HCT116 (cell line): Measurements from ENCODE around the gene SEMA3F. TPM values are rescaled to one million over a fixed set of nuclear protein-coding genes. Genes with fewer than 3 reads are reported as not detected.

Experiments used
- ATAC-seq: fragments of 200-7000 bp; cut with Tn5 transposase; 2 replicates; pipeline ENCODE4 v1.9.1; 2020; ENCODE audit warnings: mild to moderate bottlenecking, moderate library complexity
- BruUV-seq: library from RNA; stranded (reverse); fragments of 400-500 nt; replicated peaks from 2 replicates; lab custom pipeline; 2021; lab: Mats Ljungman, UMichigan
- CTCF ChIA-PET: fragments of 300-600 bp; sonication (Branson Sonifier 250); formaldehyde crosslinking; loops from one replicate; lab custom pipeline; 2021; ENCODE audit warnings: antibody characterized with exemption; lab: Charles Lee
- POLR2A ChIA-PET: fragments of 300-600, 350-600 bp; sonication (Branson Sonifier 250); formaldehyde crosslinking; loops from one replicate; lab custom pipeline; 2021; ENCODE audit warnings: antibody characterized with exemption; lab: Charles Lee
- RAD21 ChIA-PET, 2 experiments: fragments of 300-600 bp; sonication (Branson Sonifier 250); formaldehyde crosslinking; loops; one replicate each; lab custom pipeline; 2023; ENCODE audit warnings: low total read pairs in 2 of 2; ENCODE audit not compliant: uncharacterized antibody in 2 of 2, unreplicated experiment in 2 of 2, low non-redundant PET in 1 of 2; lab: Charles Lee
- DNase-seq: peaks from one replicate; pipeline ENCODE4 v3.0.0-alpha.2; 2010; ENCODE audit warnings: low read depth, low spot score
- H2AFZ ChIP-seq: fragments of 200-600 bp; shearing (Covaris generic), sonication (generic); 2 replicates; pipeline ENCODE4 v1.6.1; 2017; ENCODE audit warnings: low read depth, mixed run types, mixed read lengths, antibody characterized with exemption, low read length; ENCODE audit not compliant: poor library complexity, severe bottlenecking
- H3K27ac ChIP-seq: 2 replicates; pipeline ENCODE4 v1.5.1; 2012; ENCODE audit warnings: low read depth, low read length
- H3K27me3 ChIP-seq: fragments of 200-600 bp; sonication (generic); 2 replicates; pipeline ENCODE4 v1.6.1; 2016; ENCODE audit warnings: mixed run types, low read length, mixed read lengths; ENCODE audit not compliant: insufficient read depth
- H3K36me3 ChIP-seq, 2 experiments: fragments of 200-500 bp in 1 of 2; fragments of 200-600 bp in 1 of 2; sonication (Bioruptor generic) in 1 of 2; sonication (generic) in 1 of 2; 2 replicates each; pipeline versions ENCODE4 v1.5.1 to v1.6.1; 2014 to 2016; ENCODE audit warnings: low read length in 2 of 2, inconsistent platforms in 1 of 2, mixed read lengths in 1 of 2, mixed run types in 1 of 2; ENCODE audit not compliant: insufficient read depth in 2 of 2, control insufficient read depth in 1 of 2
- H3K4me1 ChIP-seq, 2 experiments: fragments of 200-600 bp in 1 of 2; sonication (generic) in 1 of 2; 2 replicates each; pipeline versions ENCODE4 v1.5.1 to v1.6.1; 2012 to 2017; ENCODE audit warnings: low read length in 2 of 2, inconsistent platforms in 1 of 2, mild to moderate bottlenecking in 1 of 2, mixed read lengths in 1 of 2, mixed run types in 1 of 2, moderate library complexity in 1 of 2; ENCODE audit not compliant: insufficient read depth in 2 of 2, control insufficient read depth in 1 of 2
- H3K4me2 ChIP-seq: fragments of 200-600 bp; sonication (generic); 2 replicates; pipeline ENCODE4 v1.6.1; 2017; ENCODE audit warnings: mixed run types, low read length, mixed read lengths
- H3K4me3 ChIP-seq, 2 experiments: fragments of 200-600 bp in 1 of 2; sonication (generic) in 1 of 2; replicated peaks in 1 of 2; 2 replicates each; pipeline ENCODE4 v1.5.1; 2011 to 2016; ENCODE audit warnings: low read length in 2 of 2, control low read depth in 1 of 2, low read depth in 1 of 2, mild to moderate bottlenecking in 1 of 2, mixed read lengths in 1 of 2, mixed run types in 1 of 2
- H3K79me2 ChIP-seq: fragments of 200-600 bp; sonication (generic); 2 replicates; pipeline ENCODE4 v1.6.1; 2017; ENCODE audit warnings: mild to moderate bottlenecking, mixed run types, low read length, moderate library complexity, mixed read lengths; ENCODE audit not compliant: insufficient read depth
- H3K9ac ChIP-seq: fragments of 200-600 bp; sonication (generic); 2 replicates; pipeline ENCODE4 v1.6.1; 2016; ENCODE audit warnings: low read length, mixed read lengths
- H3K9me2 ChIP-seq: fragments of 200-600 bp; sonication (generic), shearing (Covaris generic); 2 replicates; pipeline ENCODE4 v1.6.1; 2017; ENCODE audit warnings: mixed run types, mild to moderate bottlenecking, moderate library complexity; ENCODE audit not compliant: insufficient read depth
- H3K9me3 ChIP-seq, 2 experiments: fragments of 200-500 bp in 1 of 2; fragments of 200-600 bp in 1 of 2; sonication (Bioruptor generic) in 1 of 2; sonication (generic) in 1 of 2; 2 replicates each; pipeline ENCODE4 v1.6.1; 2014 to 2017; ENCODE audit warnings: low read length in 2 of 2, mixed read lengths in 2 of 2, inconsistent platforms in 1 of 2, low read depth in 1 of 2, mild to moderate bottlenecking in 1 of 2, mixed run types in 1 of 2, moderate library complexity in 1 of 2; ENCODE audit not compliant: control insufficient read depth in 1 of 2, insufficient read depth in 1 of 2
- H4K20me1 ChIP-seq: fragments of 200-600 bp; sonication (generic), shearing (Covaris generic); 2 replicates; pipeline ENCODE4 v1.6.1; 2017; ENCODE audit warnings: mixed run types, mild to moderate bottlenecking, moderate library complexity; ENCODE audit not compliant: insufficient read depth
- CBX3 ChIP-seq: IDR thresholded peaks from 2 replicates; pipeline ENCODE4 v1.6.1; 2012; ENCODE audit warnings: low read depth
- CTCF ChIP-seq, 3 experiments: fragments of 200-600 bp in 1 of 3; sonication (generic) in 1 of 3; IDR thresholded peaks in 2 of 3; conservative IDR thresholded peaks in 1 of 3; 2 replicates each; pipeline ENCODE4 v1.5.1; 2012 to 2017; ENCODE audit warnings: low read depth in 2 of 3, low read length in 2 of 3, antibody characterized with exemption in 1 of 3, borderline replicate concordance in 1 of 3, control low read depth in 1 of 3, mild to moderate bottlenecking in 1 of 3, mixed read lengths in 1 of 3, mixed run types in 1 of 3, moderate library complexity in 1 of 3; ENCODE audit not compliant: insufficient read depth in 1 of 3
- EGR1 ChIP-seq: IDR thresholded peaks from 2 replicates; pipeline ENCODE4 v1.6.1; 2012; ENCODE audit warnings: low read depth
- ELF1 ChIP-seq: IDR thresholded peaks from 2 replicates; pipeline ENCODE4 v1.6.1; 2012; ENCODE audit warnings: low read depth, borderline replicate concordance
- JUND ChIP-seq: IDR thresholded peaks from 2 replicates; pipeline ENCODE4 v1.6.1; 2012
- MAX ChIP-seq: IDR thresholded peaks from 2 replicates; pipeline ENCODE4 v1.6.1; 2012
- POLR2AphosphoS5 ChIP-seq: IDR thresholded peaks from 2 replicates; pipeline ENCODE4 v1.6.1; 2011; ENCODE audit warnings: mild to moderate bottlenecking, low read depth, low read length, moderate library complexity
- RAD21 ChIP-seq: IDR thresholded peaks from 2 replicates; pipeline ENCODE4 v1.6.1; 2012; ENCODE audit warnings: low read depth, mild to moderate bottlenecking
- REST ChIP-seq: IDR thresholded peaks from 2 replicates; pipeline ENCODE4 v1.6.1; 2012; ENCODE audit warnings: low read depth
- SIN3A ChIP-seq: IDR thresholded peaks from 2 replicates; pipeline ENCODE4 v1.6.1; 2012; ENCODE audit warnings: low read depth
- SP1 ChIP-seq: IDR thresholded peaks from 2 replicates; pipeline ENCODE4 v1.6.1; 2012; ENCODE audit warnings: low read depth
- TCF7L2 ChIP-seq: IDR thresholded peaks from 2 replicates; pipeline ENCODE4 v1.7.0; 2011; ENCODE audit warnings: borderline replicate concordance, inconsistent platforms; ENCODE audit not compliant: insufficient read depth, insufficient read length; ENCODE audit errors: extremely low read depth
- YY1 ChIP-seq: IDR thresholded peaks from 2 replicates; pipeline ENCODE4 v1.6.1; 2011; ENCODE audit warnings: low read length, low read depth, moderate library complexity, mild to moderate bottlenecking; ENCODE audit not compliant: insufficient replicate concordance; ENCODE audit errors: extremely low read depth
- ZBTB33 ChIP-seq: IDR thresholded peaks from 2 replicates; pipeline ENCODE4 v1.6.1; 2011; ENCODE audit warnings: mild to moderate bottlenecking, low read length, moderate library complexity; ENCODE audit not compliant: insufficient replicate concordance; ENCODE audit errors: extremely low read depth
- ZNF274 ChIP-seq: fragments of 200-500 bp; sonication (Bioruptor generic); IDR thresholded peaks from 2 replicates; pipeline ENCODE4 v1.6.1; 2014; ENCODE audit warnings: mild to moderate bottlenecking, low read depth, low read length, inconsistent platforms
- intact Hi-C: fragments of 100-400 bp; cut with micrococcal nuclease; formaldehyde crosslinking; loops from 2 replicates; pipeline ENCODE4 v1.10.0; 2022
- total RNA-seq: library from RNA; stranded (reverse); gene quantifications from one replicate; pipeline ENCODE4 v1.2.1, GENCODE V29; 2021; ENCODE audit not compliant: unreplicated experiment

The SEMA3F gene
- total RNA-seq, 1 experiment from 2014 or later, result 15.7 TPM

DNA sequence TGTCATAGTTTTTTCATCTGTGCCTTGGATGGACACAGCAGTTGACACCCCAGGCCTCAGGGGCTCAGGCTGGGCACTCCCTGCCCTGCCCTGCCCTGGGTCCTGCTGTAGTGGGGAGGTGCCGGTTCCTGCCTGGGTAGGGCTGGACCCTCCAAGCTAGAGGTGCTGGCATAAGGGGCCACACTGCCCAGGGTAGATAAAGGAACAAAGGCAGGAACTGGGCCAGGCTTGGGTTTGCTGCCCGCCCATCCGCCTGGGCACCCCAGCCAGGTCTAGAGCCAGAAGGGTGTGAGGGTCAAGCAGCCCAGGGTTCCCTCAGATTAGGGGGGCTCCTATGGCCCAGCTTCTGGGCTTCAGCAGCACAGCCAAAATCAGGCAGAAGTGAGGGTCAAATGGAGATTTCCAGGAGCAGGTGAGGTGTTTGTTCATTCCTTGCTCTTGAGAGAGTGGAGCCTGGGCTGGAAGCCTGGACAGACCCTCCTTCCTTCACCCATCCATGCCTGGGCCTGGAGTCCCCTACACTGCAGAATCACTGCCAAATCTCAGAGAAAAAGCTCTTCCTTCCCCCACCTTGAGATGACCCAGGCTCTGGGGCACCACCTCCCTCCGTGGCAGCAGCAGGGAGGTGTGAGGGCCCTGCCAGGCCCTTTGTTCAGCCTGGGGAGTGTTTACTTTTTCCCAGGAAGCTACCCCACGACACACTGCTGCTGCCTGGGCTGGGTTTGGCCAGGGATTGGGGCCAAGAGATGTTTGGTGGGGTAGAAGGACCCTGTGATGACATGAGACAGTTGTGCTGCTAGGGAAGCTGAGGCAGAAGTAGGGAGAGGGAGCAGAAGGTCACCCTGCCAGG, 7.1 kb downstream of the SEMA3F start:
- no peak for TF ChIP-seq ZBTB33
- TF ChIP-seq YY1, result no peak
- no peak for TF ChIP-seq CBX3
- no peak for TF ChIP-seq CTCF (IDR thresholded peaks at IDR 0.05 in 2 of 3, conservative IDR thresholded peaks at IDR 0.05 in 1 of 3; ENCODE audit: borderline replicate concordance in 1 of 3, insufficient read depth in 1 of 3, low read depth in 2 of 3, low read length in 2 of 3)
- TF ChIP-seq JUND, result no peak
- TF ChIP-seq REST, result no peak
- TF ChIP-seq POLR2AphosphoS5, result no peak
- no peak for TF ChIP-seq EGR1
- TF ChIP-seq RAD21, result no peak
- no peak for TF ChIP-seq SIN3A
- no peak for TF ChIP-seq MAX
- no peak for TF ChIP-seq SP1
- no peak for TF ChIP-seq ELF1
- TF ChIP-seq ZNF274, result no peak
- no peak for TF ChIP-seq TCF7L2
- Histone ChIP-seq H3K79me2 (no peaks in the 10 kb centered on the region), H3K4me2 (no peak overlapping the region), H3K9ac (no peak overlapping the region), H2AFZ (no peak overlapping the region), H3K27ac (no peak overlapping the region), H3K9me2 (no peaks in the 10 kb centered on the region), H3K4me1 (peaks cover 3 to 37% of the 10 kb centered on the region in 2 experiments; a peak in 2 of 4 replicates), H3K36me3 (no peaks in the 10 kb centered on the region; a peak in 1 of 4 replicates), H3K4me3 (no peak overlapping the region), H3K9me3 (no peaks in the 10 kb centered on the region), H3K27me3 (no peaks in the 10 kb centered on the region), H4K20me1 (no peaks in the 10 kb centered on the region)
- CTCF ChIA-PET, result no interaction called here
- ATAC-seq (no peak), DNase-seq (no peak)
- POLR2A ChIA-PET, result no interaction called here
- RAD21 ChIA-PET, result no interaction called here
- intact Hi-C loops, result no loop called here
- no TSS peak for BruUV-seq
